Stomach (tissue), 4 donors: ENCODE measurements around the gene SMAD6.

Experiments
- EP300 ChIP-seq: sonication (generic); formaldehyde crosslinking; IDR thresholded peaks from one replicate; pipeline ENCODE4 v1.6.1; 2017; ENCODE audit warnings: antibody characterized with exemption
- POLR2A ChIP-seq, 4 donors: fragments of 450-650 bp; IDR thresholded peaks; one replicate each; pipeline ENCODE4 v1.6.1; 2016; ENCODE audit warnings: antibody characterized with exemption in 4 of 4, control low read depth in 2 of 4, mild to moderate bottlenecking in 1 of 4, moderate library complexity in 1 of 4
- TF ChIP-seq, protein P1 (sequence below), 7 experiments: fragments of 450-650 bp in 4 of 7; fragments of 200-600 bp in 3 of 7; sonication (generic) in 3 of 7; IDR thresholded peaks; one replicate each; pipeline ENCODE4 v1.5.1; 2016 to 2019; ENCODE audit warnings: antibody characterized with exemption in 7 of 7, control low read depth in 2 of 7, mild to moderate bottlenecking in 1 of 7

DNA sequence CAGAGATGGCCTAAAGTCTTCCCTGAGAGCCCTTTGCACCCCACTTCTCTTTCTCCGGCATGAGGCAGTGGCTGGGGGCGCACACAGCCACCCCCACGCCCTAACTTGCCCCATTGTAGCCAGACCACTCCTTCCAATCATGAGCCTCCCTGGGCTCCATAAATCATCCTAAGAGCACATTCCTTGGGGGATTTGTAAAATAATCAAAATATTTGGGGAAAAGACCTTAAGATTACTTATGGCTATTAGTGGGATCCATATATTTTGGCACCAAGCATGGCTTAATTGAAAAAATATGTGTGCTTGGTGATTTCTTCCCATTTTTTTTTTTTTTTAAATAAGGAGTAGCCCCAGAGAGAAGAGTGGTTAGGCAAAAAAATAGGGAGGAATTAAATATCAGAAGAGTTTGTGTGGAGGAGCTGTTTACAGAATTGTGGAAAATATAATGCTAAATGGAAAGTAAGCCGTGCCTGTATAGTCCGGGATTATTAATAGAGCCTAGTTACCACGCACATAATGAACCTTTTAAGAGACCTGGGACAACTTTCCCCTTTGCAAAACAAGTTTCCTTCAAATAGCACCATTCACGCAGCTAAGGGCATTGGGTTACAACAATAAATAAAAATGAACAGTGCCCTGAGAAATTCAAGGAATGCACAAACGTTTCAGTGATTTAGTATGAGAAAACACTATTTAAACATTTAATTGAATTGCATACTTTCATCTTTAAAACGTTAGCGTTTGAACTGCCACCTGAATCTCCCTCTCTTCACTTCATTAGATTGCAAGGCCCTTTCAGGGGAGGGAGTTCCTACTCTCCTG, 46.1 kb downstream of the SMAD6 start:
- TF ChIP-seq POLR2A (IDR thresholded peaks at IDR 0.05) (no peak), EP300 (no peak)
- TF ChIP-seq, protein P1, sequence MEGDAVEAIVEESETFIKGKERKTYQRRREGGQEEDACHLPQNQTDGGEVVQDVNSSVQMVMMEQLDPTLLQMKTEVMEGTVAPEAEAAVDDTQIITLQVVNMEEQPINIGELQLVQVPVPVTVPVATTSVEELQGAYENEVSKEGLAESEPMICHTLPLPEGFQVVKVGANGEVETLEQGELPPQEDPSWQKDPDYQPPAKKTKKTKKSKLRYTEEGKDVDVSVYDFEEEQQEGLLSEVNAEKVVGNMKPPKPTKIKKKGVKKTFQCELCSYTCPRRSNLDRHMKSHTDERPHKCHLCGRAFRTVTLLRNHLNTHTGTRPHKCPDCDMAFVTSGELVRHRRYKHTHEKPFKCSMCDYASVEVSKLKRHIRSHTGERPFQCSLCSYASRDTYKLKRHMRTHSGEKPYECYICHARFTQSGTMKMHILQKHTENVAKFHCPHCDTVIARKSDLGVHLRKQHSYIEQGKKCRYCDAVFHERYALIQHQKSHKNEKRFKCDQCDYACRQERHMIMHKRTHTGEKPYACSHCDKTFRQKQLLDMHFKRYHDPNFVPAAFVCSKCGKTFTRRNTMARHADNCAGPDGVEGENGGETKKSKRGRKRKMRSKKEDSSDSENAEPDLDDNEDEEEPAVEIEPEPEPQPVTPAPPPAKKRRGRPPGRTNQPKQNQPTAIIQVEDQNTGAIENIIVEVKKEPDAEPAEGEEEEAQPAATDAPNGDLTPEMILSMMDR (IDR thresholded peaks at IDR 0.05): no peak
